Motor neuron (in vitro differentiated cells): ENCODE results near the gene SMIM38. TPM values are rescaled to one million over a fixed set of nuclear protein-coding genes. Genes with fewer than 3 reads are reported as not detected.

Experiments
- ATAC-seq, 8 experiments: fragments of 200-7000 bp; cut with Tn5 transposase; replicated peaks in 6 of 8; 2 replicates each; pipeline ENCODE4 v1.8.0; 2021; ENCODE audit warnings: mild to moderate bottlenecking in 8 of 8, moderate library complexity in 8 of 8
- H3K27ac ChIP-seq, 2 donors: fragments of 250-450 bp; sonication (Bioruptor Pico); 2 replicates each; pipeline ENCODE4 v1.9.0; 2021; ENCODE audit warnings: antibody characterized with exemption in 2 of 2, mild to moderate bottlenecking in 2 of 2, moderate library complexity in 1 of 2
- H3K4me1 ChIP-seq, 2 donors: fragments of 250-450 bp; sonication (Bioruptor Pico); replicated peaks in 1 of 2; 2 replicates each; pipeline ENCODE4 v1.6.1; 2021; ENCODE audit warnings: antibody characterized with exemption in 2 of 2, mild to moderate bottlenecking in 2 of 2, moderate library complexity in 1 of 2
- H3K4me3 ChIP-seq, 5 donors: fragments of 250-450 bp; sonication (Bioruptor Pico); 2 replicates each; pipeline ENCODE4 v1.9.0; 2021; ENCODE audit warnings: antibody characterized with exemption in 5 of 5, mild to moderate bottlenecking in 5 of 5, moderate library complexity in 4 of 5
- WGBS, 10 experiments: fragments of 450-650 bp; shearing (Covaris generic); methylation state at CpG; one replicate each; pipeline ENCODE4 v1.0.0; 2022; 5-methylcytosine and 5-hydroxymethylcytosine counted together
- in situ Hi-C, 9 experiments: fragments of 400-800 bp; cut with MboI; loops; one replicate each; pipeline ENCODE4 v1.15.0; 2021; ENCODE audit warnings: low sequenced_read_pairs in 9 of 9, low pct_unique_long_range_greater_than_20kb in 2 of 9; ENCODE audit not compliant: unreplicated experiment in 9 of 9
- total RNA-seq, 8 experiments: library from RNA; unstranded; fragments of 300-600 nt; gene quantifications; 2 replicates each; pipeline versions ENCODE4 v1.2.3 to v1.2.4, GENCODE V29; 2022

Gene SMIM38
- total RNA-seq, 8 experiments from 2014 or later: 0.14 to 1.2 (median 0.56) TPM; not detected in 1

DNA sequence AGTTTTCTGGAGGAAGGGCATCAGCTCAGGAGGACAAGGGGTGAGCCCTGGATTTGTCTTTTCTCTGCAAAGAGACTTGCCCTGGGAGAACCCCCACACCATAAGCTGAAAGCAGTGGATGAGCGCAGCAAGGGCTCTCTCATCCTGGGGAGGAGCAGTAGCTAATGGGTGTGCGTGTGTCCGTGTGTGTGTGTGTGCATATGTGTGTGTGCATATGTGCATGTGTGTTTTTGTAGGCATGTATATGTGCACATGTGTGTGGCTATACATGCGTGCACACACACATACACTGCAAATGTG lies 45.3 kb downstream of the SMIM38 start:
- H3K4me1 ChIP-seq: peaks cover 25 to 50% of the 10 kb centered on the region in 2 donors
- no peak overlapping the region for H3K27ac ChIP-seq
- ATAC-seq: peak in 1 of 8 experiments; percentile 9
- WGBS, 10 experiments: 80 to 83% (median 82%) methylated on average over 1 to 3 of the region's 4 CpGs; no CpG with 5 or more reads in 6 of the 10 experiments
- no peak overlapping the region for H3K4me3 ChIP-seq
- in situ Hi-C loops: no loop called here

DNA sequence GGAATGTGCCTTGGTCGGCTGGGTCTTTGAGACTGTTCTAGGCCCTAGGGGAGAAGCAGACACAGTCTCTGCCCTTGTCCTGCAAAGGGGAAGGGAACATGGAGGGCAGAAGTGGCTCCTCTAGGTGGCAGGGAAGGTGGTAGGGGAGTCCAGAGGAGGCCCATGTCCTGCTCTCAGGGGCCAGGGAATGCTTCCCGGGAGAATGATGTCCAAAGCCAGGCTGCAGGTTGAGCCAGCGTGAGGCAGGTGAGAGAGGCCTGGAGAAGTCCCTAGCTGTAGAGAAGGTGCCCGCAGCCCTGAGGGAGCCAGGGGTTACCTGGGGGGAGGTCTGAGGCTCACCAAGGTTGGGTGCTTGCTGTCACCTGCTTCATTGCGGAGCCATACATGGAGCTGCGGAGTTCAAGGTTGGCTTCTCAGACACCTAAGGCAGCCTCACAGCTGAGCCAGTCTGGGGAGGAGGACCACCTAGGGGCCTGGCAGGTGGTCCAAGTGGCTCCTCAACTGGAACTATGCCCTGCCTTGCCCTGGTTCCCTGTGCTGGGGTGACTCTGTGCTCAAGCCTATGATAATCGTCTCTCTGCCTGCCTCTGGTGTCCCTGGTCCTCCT lies 46.1 kb downstream of the SMIM38 start:
- no peak for ATAC-seq
- no peak overlapping the region for H3K4me3 ChIP-seq
- in situ Hi-C loops: no loop called here
- H3K27ac ChIP-seq: no peak overlapping the region
- H3K4me1 ChIP-seq: peaks cover 25 to 48% of the 10 kb centered on the region in 2 donors
- WGBS, 10 experiments: 71 to 100% (median 84%) methylated on average over 1 to 5 of the region's 7 CpGs; no CpG with 5 or more reads in 6 of the 10 experiments

DNA sequence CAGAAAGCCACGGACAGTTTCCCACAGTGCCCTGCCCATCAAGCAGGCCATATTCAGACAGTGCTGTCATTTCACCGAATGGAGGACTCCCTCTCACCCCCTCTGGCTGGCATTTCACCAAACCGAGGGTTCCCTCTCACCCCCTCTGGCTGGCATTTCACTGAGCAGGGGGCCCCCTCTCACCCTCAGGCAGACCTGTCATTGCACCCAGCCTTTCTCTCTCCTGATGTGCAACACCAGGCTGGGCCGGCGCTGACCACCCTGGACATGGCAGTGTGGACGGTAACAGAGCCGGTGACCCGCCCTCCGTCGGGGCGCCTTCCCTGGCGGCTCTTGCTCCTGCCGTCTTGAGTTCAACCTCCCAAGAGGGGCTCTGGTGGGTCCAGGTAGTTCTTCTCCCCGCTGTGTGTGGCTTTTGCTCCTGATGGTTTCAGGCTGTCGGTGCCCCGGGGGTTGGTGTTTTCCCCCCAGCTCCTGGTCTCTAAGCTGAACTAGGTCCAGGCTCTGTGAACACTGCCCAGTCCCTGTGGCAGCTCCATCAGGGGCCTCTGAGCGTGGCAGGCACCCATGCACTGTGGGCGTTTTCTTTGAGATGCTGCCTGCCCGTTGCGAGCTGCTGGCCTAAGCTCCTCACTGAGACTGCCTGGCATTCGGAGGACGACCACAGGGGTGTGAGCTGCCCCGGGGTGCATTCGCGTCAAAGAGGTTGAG lies 46.9 kb downstream of the SMIM38 start:
- Histone ChIP-seq H3K4me3 (no peak overlapping the region), H3K4me1 (peaks cover 25 to 49% of the 10 kb centered on the region in 2 donors), H3K27ac (no peak overlapping the region)
- ATAC-seq: no peak
- in situ Hi-C loops: no loop called here
- 24 to 100% (median 80%) methylated on average over 1 to 3 of the region's 25 CpGs; no CpG with 5 or more reads in 5 of the 10 experiments for WGBS, 10 experiments

DNA sequence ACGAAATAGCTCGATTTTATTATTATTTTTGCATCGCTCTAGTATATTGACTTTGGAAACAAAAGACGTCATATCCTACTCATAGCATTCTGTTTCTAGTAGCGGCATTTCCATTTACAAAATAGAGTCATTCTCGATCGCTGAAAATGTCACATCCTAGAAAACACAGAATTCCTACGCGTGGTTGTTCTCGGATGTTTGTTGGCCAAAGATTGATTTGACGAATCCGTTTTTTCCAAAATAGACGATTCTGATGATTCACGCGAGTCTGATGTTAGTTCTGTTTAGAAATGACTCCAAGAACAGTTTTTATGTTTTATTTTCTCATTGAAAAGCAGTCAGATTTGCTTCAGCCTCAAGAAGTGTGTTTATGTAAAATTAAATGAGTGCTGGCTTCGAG lies 47.6 kb downstream of the SMIM38 start:
- Histone ChIP-seq H3K4me1 (peaks cover 25 to 49% of the 10 kb centered on the region in 2 donors), H3K4me3 (no peak overlapping the region), H3K27ac (no peak overlapping the region)
- in situ Hi-C loops: no loop called here
- ATAC-seq: no peak
- WGBS, 10 experiments: 65 to 95% (median 85%) methylated on average over 2 to 16 of the region's 16 CpGs; no CpG with 5 or more reads in 1 of the 10 experiments

DNA sequence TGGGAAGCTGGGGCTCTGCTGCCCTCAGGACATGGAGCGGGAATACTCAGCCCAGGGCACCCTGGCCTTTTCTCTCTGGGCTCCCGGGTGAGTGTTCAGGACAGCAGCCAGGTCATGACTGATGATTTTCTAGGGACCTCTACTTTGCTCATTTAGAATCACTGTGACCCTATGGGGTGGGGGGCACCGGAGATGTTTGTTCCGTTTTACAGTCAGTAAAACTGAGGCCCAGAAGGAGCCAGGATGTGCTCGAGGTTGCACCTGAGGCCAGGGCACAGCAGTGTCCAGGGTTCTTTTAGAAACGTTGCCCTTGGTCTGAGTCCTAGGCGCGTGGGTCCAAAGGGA lies 48.1 kb downstream of the SMIM38 start:
- no peak for ATAC-seq
- Histone ChIP-seq H3K27ac (no peak overlapping the region), H3K4me3 (no peak overlapping the region), H3K4me1 (peaks cover 25 to 49% of the 10 kb centered on the region in 2 donors)
- in situ Hi-C loops: no loop called here
- WGBS, 10 experiments: 60 to 100% (median 80%) methylated on average over 1 to 2 of the region's 8 CpGs; no CpG with 5 or more reads in 5 of the 10 experiments

DNA sequence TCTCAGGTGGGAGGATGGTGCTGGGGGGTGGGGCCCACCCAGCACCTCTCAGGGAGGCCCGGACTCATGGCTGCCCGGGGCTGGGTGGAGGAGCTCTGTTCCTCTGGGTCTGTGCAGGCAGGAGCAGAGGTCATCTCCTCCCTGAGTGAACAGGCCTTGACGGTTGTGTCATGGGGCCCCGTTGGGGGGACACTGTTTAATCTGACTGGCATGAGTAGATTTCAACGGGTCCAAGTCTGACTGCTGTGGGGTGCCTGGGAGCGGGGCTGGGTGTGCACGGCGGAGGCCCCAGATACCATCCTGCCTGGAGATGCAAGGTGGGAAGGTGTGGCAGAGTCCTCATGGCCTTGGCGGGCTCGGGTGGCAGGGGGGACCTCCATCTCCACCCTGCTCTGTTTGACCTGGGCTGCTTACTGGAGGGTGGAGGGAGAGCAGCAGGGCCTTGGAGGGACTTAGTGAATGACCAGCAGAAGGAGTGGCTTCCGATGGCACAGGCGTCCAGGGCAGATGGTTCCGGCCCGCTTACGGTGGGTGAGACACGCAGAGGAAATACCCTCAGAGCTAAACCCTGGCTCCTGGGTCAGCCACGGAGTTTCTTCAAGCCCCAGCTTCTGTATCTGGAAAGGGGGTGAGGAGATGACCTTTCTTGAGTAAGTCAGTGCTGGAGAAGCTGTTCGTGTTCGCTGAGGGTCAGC lies 48.7 kb downstream of the SMIM38 start:
- no peak overlapping the region for H3K27ac ChIP-seq
- peaks cover 25 to 48% of the 10 kb centered on the region in 2 donors for H3K4me1 ChIP-seq
- in situ Hi-C loops: no loop called here
- 43 to 100% (median 84%) methylated on average over 1 to 5 of the region's 19 CpGs; no CpG with 5 or more reads in 4 of the 10 experiments for WGBS, 10 experiments
- no peak overlapping the region for H3K4me3 ChIP-seq
- peak in 2 of 8 experiments; percentile 10 to 13 for ATAC-seq

DNA sequence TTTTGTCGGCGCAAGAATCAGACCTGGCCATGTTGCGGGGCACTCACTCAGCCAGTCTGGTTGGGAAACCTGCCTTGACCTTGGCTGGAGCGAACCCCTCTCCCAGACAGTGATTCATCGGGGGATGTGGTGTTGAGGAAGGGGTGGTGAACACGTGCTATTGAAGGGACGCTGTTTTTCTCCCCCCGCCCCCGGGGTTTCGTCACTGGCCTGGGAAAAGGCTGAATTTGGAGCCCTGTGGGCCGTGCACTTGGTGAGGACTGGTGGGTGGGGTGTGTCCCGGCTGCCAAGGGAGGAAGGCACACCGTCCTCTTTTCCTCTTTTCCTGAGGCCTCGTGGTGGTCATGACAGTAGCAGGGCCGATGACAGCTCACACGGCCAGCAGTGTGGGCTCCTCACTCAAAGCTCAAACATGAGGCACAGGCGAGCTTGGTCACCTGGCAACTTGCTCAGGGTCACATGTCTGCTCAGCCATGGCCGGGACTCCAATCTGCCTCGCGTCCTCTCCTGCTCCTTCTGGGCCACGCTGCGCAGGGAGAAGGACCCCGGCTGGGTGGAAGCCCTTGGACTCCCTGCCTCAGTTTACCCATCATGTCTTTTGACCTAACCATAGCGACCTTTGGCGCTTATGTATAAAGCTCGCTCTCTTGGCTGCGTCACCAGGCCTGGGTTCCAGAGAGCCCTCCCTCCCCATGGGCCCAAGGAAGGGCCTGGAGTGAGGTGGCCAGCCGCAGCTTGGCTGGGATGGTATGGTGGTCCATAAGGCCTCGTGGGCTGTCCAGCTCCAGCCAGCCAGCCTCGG lies 49.4 kb downstream of the SMIM38 start:
- ATAC-seq: peak in 4 of 8 experiments; percentile 5 to 24 (median 20)
- Histone ChIP-seq H3K4me1 (peaks cover 21 to 41% of the 10 kb centered on the region in 2 donors), H3K4me3 (no peak overlapping the region), H3K27ac (peak overlapping the region in 1 of 2 donors; percentile 55)
- WGBS, 10 experiments: 20 to 100% (median 84%) methylated on average over 1 to 22 of the region's 30 CpGs; no CpG with 5 or more reads in 1 of the 10 experiments
- in situ Hi-C loops: no loop called here

Other genes with a start within 250 kb of the SMIM38 start
- gene MRGPRD, start 174.9 kb upstream of the SMIM38 start, total RNA-seq: under 1 TPM in 1 of 8 experiments, not detected in 7; 0.21 TPM
- gene MRGPRF, start 142.7 kb upstream of the SMIM38 start, total RNA-seq: 1 to 10 TPM in 1 of 8 experiments, under 1 TPM in 6, not detected in 1; 0.05 to 4.3 (median 0.57) TPM
- gene TPCN2, start 107.0 kb upstream of the SMIM38 start, total RNA-seq: 10 to 100 TPM in 3 of 8 experiments, 1 to 10 TPM in 5; 3.6 to 17.2 (median 5.6) TPM
- gene MYEOV, start 138.2 kb downstream of the SMIM38 start, total RNA-seq: 10 to 100 TPM in 1 of 8 experiments, 1 to 10 TPM in 3, under 1 TPM in 3, not detected in 1; 0.05 to 59.6 (median 1.3) TPM